Activated CD4-positive, alpha-beta memory T cell treated with anti-CD3 and anti-CD28 coated beads, Interleukin-2, amount 10 ng/mL, durations not matched to agents 7 days and 5 days (primary cell): ENCODE results near the gene PLXNB2. TPM values are rescaled to one million over a fixed set of nuclear protein-coding genes. Genes with fewer than 3 reads are reported as not detected.

Source experiments
- CTCF ChIA-PET: fragments of 350-600 bp; sonication (Branson Sonifier 250); formaldehyde crosslinking; loops from one replicate; lab custom pipeline; 2021; ENCODE audit warnings: antibody characterized with exemption, inconsistent platforms; lab: Charles Lee
- POLR2A ChIA-PET: fragments of 350-600 bp; sonication (Branson Sonifier 250); formaldehyde crosslinking; loops from one replicate; lab custom pipeline; 2021; ENCODE audit warnings: antibody characterized with exemption; lab: Charles Lee
- DNase-seq: peaks from one replicate; pipeline ENCODE4 v3.0.0-alpha.2; 2020
- H3K27ac Mint-ChIP-seq: one replicate; pipeline ENCODE4 v1.8.0; 2021; ENCODE audit warnings: mild to moderate bottlenecking, mixed read lengths
- H3K27me3 Mint-ChIP-seq: one replicate; pipeline ENCODE4 v1.8.0; 2021; ENCODE audit warnings: mixed read lengths
- H3K36me3 Mint-ChIP-seq: one replicate; pipeline ENCODE4 v1.8.0; 2021; ENCODE audit warnings: low read depth, mixed read lengths
- H3K4me1 Mint-ChIP-seq: one replicate; pipeline ENCODE4 v1.8.0; 2021; ENCODE audit warnings: mixed read lengths
- H3K4me3 Mint-ChIP-seq: one replicate; pipeline ENCODE4 v1.8.0; 2021; ENCODE audit warnings: mild to moderate bottlenecking, mixed read lengths
- H3K9me3 Mint-ChIP-seq: one replicate; pipeline ENCODE4 v1.8.0; 2021; ENCODE audit warnings: mixed read lengths
- total RNA-seq, 2 experiments: library from RNA; stranded (reverse); gene quantifications; one replicate each; pipeline ENCODE4 v1.2.3, GENCODE V29; 2021

PLXNB2 gene
- total RNA-seq, 2 experiments from 2014 or later: 21.5 to 23.5 TPM

GRCh38 chr22:50307890-50308596 is 597 bp upstream of the PLXNB2 start:
- POLR2A ChIA-PET: interaction anchor here (1.1 to 1.4 kb wide), 3 partner anchors 15 to 34 kb away, joined by 3 to 4 read pairs (median 3); no protein-coding TSS in a partner anchor
- peaks cover 9% of the 10 kb centered on the region for H3K27me3 Mint-ChIP-seq
- H3K27ac Mint-ChIP-seq: no peak overlapping the region
- no peaks in the 10 kb centered on the region for H3K36me3 Mint-ChIP-seq
- no peak overlapping the region for H3K4me3 Mint-ChIP-seq
- no peaks in the 10 kb centered on the region for H3K9me3 Mint-ChIP-seq
- peaks cover 23% of the 10 kb centered on the region for H3K4me1 Mint-ChIP-seq
- CTCF ChIA-PET: no interaction called here
- DNase-seq: no peak

GRCh38 chr22:50305923-50306566 is 1.4 kb downstream of the PLXNB2 start:
- peaks cover 9% of the 10 kb centered on the region for H3K27me3 Mint-ChIP-seq
- ChIA-PET POLR2A (interaction anchor here (0.8 to 1.6 kb wide), 2 partner anchors 12 kb away, joined by 3 to 4 read pairs; no protein-coding TSS in a partner anchor), CTCF (interaction anchor here (0.6 to 1.3 kb wide), 2 partner anchors 18 to 88 kb away, joined by 3 to 4 read pairs; no protein-coding TSS in a partner anchor)
- peak overlapping the region; percentile 54 for H3K27ac Mint-ChIP-seq
- H3K4me1 Mint-ChIP-seq: peaks cover 23% of the 10 kb centered on the region
- H3K4me3 Mint-ChIP-seq: peak overlapping the region; percentile 69
- H3K9me3 Mint-ChIP-seq: no peaks in the 10 kb centered on the region
- DNase-seq: peak; percentile 38
- no peaks in the 10 kb centered on the region for H3K36me3 Mint-ChIP-seq

GRCh38 chr22:50305393-50305922 is 2.0 kb downstream of the PLXNB2 start:
- Mint-ChIP-seq H3K4me3 (peak overlapping the region; percentile 69), H3K36me3 (no peaks in the 10 kb centered on the region), H3K27ac (no peak overlapping the region), H3K4me1 (peaks cover 23% of the 10 kb centered on the region), H3K27me3 (peaks cover 9% of the 10 kb centered on the region), H3K9me3 (no peaks in the 10 kb centered on the region)
- CTCF ChIA-PET: interaction anchor here (1.3 kb wide), 2 partner anchors 12 to 19 kb away, joined by 3 read pairs; no protein-coding TSS in a partner anchor
- DNase-seq: no peak
- POLR2A ChIA-PET: interaction anchor here (1.6 kb wide), 1 partner anchor 12 kb away, joined by 4 read pairs; no protein-coding TSS in a partner anchor

- POLR2A ChIA-PET: interaction anchor here (1.6 kb wide), 1 partner anchor 11 kb away, joined by 4 read pairs; no protein-coding TSS in a partner anchor
- peaks cover 9% of the 10 kb centered on the region for H3K27me3 Mint-ChIP-seq
- H3K36me3 Mint-ChIP-seq: no peaks in the 10 kb centered on the region
- H3K27ac Mint-ChIP-seq: no peak overlapping the region
- peaks cover 23% of the 10 kb centered on the region for H3K4me1 Mint-ChIP-seq
- CTCF ChIA-PET: interaction anchor here (1.1 to 1.7 kb wide), 3 partner anchors 11 to 29 kb away, joined by 3 to 6 read pairs (median 5); no protein-coding TSS in a partner anchor
- no peak for DNase-seq
- H3K4me3 Mint-ChIP-seq: no peak overlapping the region
- H3K9me3 Mint-ChIP-seq: no peaks in the 10 kb centered on the region
Observed at GRCh38 chr22:50304528-50305392, 2.7 kb downstream of the PLXNB2 start.

GRCh38 chr22:50303848-50304527 is 3.5 kb downstream of the PLXNB2 start:
- no peaks in the 10 kb centered on the region for H3K36me3 Mint-ChIP-seq
- no peaks in the 10 kb centered on the region for H3K9me3 Mint-ChIP-seq
- H3K4me3 Mint-ChIP-seq: no peak overlapping the region
- ChIA-PET CTCF (interaction anchor here (1.1 to 1.7 kb wide), 3 partner anchors 10 to 28 kb away, joined by 3 to 6 read pairs (median 5); no protein-coding TSS in a partner anchor), POLR2A (interaction anchor here (1.0 kb wide), 1 partner anchor 23 kb away, joined by 3 read pairs; the partner anchor contains the start of gene DENND6B)
- DNase-seq: no peak
- H3K4me1 Mint-ChIP-seq: peaks cover 23% of the 10 kb centered on the region
- peaks cover 9% of the 10 kb centered on the region for H3K27me3 Mint-ChIP-seq
- no peak overlapping the region for H3K27ac Mint-ChIP-seq

GRCh38 chr22:50303515-50303847 is 4.0 kb downstream of the PLXNB2 start:
- H3K27me3 Mint-ChIP-seq: peaks cover 6% of the 10 kb centered on the region
- POLR2A ChIA-PET: interaction anchor here (1.0 kb wide), 1 partner anchor 23 kb away, joined by 3 read pairs; the partner anchor contains the start of gene DENND6B
- peaks cover 20% of the 10 kb centered on the region for H3K4me1 Mint-ChIP-seq
- no peak overlapping the region for H3K4me3 Mint-ChIP-seq
- no peaks in the 10 kb centered on the region for H3K9me3 Mint-ChIP-seq
- CTCF ChIA-PET: interaction anchor here (1.1 to 1.7 kb wide), 2 partner anchors 22 to 27 kb away, joined by 5 to 6 read pairs; no protein-coding TSS in a partner anchor
- no peak for DNase-seq
- H3K27ac Mint-ChIP-seq: no peak overlapping the region
- no peaks in the 10 kb centered on the region for H3K36me3 Mint-ChIP-seq

GRCh38 chr22:50302564-50302963 is 4.9 kb downstream of the PLXNB2 start:
- peaks cover 19% of the 10 kb centered on the region for H3K4me1 Mint-ChIP-seq
- H3K9me3 Mint-ChIP-seq: no peaks in the 10 kb centered on the region
- ChIA-PET POLR2A (interaction anchor here (0.5 to 2.1 kb wide), 3 partner anchors 13 to 223 kb away, joined by 3 to 9 read pairs (median 4); partner anchors contain the start of gene SCO2), CTCF (no interaction called here)
- H3K36me3 Mint-ChIP-seq: no peaks in the 10 kb centered on the region
- peaks cover 6% of the 10 kb centered on the region for H3K27me3 Mint-ChIP-seq
- no peak for DNase-seq
- H3K4me3 Mint-ChIP-seq: no peak overlapping the region
- H3K27ac Mint-ChIP-seq: no peak overlapping the region

- Mint-ChIP-seq H3K27ac (no peak overlapping the region), H3K4me3 (no peak overlapping the region), H3K27me3 (peaks cover 6% of the 10 kb centered on the region), H3K4me1 (peaks cover 19% of the 10 kb centered on the region), H3K9me3 (no peaks in the 10 kb centered on the region), H3K36me3 (no peaks in the 10 kb centered on the region)
- CTCF ChIA-PET: no interaction called here
- DNase-seq: no peak
- POLR2A ChIA-PET: interaction anchor here (0.5 to 2.1 kb wide), 3 partner anchors 13 to 223 kb away, joined by 3 to 9 read pairs (median 4); partner anchors contain the start of gene SCO2
Observed at GRCh38 chr22:50302041-50302541, 5.4 kb downstream of the PLXNB2 start.

GRCh38 chr22:50301581-50301991 is 5.9 kb downstream of the PLXNB2 start:
- POLR2A ChIA-PET: interaction anchor here (2.1 kb wide), 1 partner anchor 14 kb away, joined by 9 read pairs; no protein-coding TSS in a partner anchor
- Mint-ChIP-seq H3K27me3 (peaks cover 6% of the 10 kb centered on the region), H3K4me1 (peaks cover 19% of the 10 kb centered on the region), H3K36me3 (no peaks in the 10 kb centered on the region), H3K9me3 (no peaks in the 10 kb centered on the region), H3K4me3 (no peak overlapping the region), H3K27ac (no peak overlapping the region)
- CTCF ChIA-PET: no interaction called here
- DNase-seq: no peak

- Mint-ChIP-seq H3K27ac (no peak overlapping the region), H3K4me3 (no peak overlapping the region), H3K36me3 (no peaks in the 10 kb centered on the region), H3K9me3 (no peaks in the 10 kb centered on the region), H3K27me3 (no peaks in the 10 kb centered on the region), H3K4me1 (peaks cover 12% of the 10 kb centered on the region)
- POLR2A ChIA-PET: interaction anchor here (2.1 kb wide), 1 partner anchor 14 kb away, joined by 9 read pairs; no protein-coding TSS in a partner anchor
- DNase-seq: no peak
- CTCF ChIA-PET: no interaction called here
Observed at GRCh38 chr22:50300620-50301257, 6.7 kb downstream of the PLXNB2 start.
